NCI-H748 treated with DMSO at 0.1 percent for 48 hours (cell line): ENCODE data around the gene CDCA4.
"Not testable (repeated sequence)": the region's sequence is repeated elsewhere in the genome, so short reads cannot be mapped to it uniquely, and the experiment has no call there.

Experiments
- DNase-seq: peaks from one replicate; lab custom pipeline; 2025; lab: John Stamatoyannopoulos, UW

CDCA4 gene

DNA sequence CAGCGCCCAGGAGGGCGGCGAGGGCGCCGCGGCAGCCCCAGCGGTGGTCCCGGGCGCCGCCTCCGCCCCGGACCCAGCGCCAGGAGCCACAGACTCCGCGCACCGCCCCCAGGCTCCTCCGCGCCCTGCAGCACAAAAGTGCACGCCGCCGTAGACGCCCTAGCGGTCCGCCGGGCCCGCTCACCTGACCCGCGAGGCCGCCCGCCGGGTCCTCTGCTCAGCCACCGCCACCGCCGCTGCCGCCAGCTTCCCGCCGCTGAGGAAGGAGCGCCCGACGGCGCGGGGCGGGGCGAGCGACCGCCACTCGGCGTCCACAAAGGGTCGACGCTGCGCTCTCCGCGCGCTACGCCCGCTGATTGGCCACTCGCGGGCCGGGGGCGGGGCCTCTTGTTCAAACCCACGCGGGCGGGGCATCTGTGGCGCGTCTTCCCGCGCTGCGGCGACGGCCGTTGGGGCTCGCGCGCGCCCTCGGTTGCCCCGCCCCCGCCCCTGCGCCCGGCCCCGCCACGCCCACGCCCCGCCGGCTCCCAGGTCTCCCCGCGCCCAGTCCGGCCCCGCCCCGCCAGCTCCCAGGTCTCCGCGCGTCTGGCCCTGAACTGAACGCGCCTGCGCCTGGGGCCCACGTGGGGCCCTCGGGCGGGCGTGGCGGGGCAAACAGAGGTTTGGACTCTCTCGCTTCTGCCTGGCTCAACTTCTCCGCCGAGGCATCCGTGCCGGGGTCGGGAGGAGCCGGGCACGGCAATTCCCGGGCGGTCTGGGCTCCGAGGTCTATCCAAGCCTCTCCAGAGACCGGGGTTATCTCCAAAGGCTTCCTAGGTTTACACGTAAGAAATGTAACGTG lies at the start of gene CDCA4:
TSS of gene CDCA4 (minus strand) at position 269 of the 841 bp plus-strand sequence. CDS start 9,154 bp downstream, outside the sequence.
- peak; percentile 99 for DNase-seq

DNA sequence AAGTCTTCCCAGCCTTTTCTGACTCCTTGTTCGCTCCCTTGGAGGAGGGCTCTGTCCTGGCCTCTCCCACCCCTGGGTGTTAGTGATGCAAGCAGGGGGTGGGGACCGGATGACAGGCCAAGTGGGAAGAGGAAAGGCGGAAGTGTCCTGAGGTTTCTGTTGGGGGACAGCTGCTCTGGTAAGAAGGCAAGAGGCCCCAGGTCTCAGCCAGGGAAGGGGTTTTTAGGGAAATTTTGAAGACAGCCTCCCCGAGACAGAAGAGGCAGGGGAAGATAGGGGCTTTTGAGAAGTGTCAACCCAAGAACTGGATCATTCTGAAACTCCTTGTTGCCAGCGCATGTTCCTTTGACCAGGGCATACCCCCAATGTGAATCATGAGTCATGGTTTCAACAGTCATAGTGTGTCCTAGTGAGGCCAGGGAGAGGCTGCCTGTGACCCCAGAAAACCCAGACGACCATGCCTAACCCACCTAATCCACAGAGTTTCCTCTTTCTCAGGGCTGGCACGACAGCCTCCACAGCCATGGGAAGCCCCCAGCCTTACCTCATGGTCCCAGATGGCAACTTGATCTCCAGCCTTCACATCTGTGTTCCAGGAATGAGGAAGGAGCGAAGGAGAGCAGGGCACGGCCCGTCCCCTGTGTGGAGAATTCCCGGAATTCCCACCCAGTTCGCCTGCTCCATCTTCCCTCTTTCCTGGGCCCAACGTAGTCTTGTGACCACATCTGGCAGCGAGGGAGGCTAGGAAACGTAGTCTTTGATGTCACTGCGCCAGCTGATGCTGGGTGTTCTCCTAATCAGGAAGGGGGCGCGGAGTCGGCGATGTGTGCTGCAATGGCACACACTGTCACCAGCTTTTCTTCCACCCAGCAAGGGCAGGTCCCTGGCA lies 49.2 kb upstream of the CDCA4 start:
- DNase-seq = no peak

DNA sequence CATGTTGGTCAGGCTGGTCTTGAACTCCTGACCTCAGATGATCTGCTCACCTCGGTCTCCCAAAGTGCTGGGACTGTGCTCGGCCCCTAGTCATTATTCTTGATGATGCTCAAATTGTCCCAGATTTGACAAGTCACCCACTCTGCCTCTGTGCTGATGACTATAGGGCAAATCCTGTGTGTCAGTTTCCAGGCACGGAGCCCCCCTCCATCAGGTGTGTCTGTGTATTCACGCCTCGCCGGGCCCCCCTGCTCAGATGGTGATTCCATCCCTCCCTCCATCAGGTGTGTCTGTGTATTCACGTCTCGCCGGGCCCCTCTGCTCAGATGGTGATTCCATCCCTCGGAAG lies 48.6 kb upstream of the CDCA4 start:
- no peak for DNase-seq

DNA sequence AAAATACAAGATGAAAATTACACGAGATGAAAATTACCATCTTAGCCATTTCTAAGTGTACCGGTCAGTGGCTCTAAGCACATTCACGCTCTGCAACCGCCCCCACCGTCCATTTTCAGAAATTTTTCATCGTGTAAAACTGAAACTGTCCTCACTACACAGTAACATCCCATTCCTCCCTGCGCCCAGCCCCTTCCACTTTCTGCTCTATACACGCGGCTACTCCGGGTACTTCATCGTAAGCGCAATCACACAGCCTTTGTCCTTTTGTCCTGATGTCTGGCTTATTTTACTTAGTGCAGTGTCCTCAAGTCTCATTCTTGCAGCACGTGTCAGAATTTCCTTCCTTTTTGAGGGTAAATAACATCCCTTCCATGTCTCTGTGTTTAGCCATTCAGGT lies 47.9 kb upstream of the CDCA4 start:
- DNase-seq = no peak

DNA sequence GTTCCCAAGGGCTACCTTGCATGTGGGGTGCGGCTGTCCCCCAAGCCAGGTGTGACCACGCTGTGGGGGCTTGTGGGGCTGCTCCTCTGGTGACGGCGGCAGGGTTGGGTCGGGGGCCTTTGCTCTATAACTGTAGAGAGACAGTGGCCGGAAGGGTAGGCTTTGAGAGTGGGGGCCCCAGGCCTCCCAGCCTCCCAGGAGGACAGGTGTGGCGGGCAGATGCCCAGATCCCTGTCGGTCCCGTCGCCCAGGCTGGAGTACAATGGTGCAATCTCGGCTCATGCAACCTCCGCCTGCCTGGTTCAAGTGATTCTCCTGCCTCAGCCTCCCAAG lies 47.1 kb upstream of the CDCA4 start:
- no peak for DNase-seq

DNA sequence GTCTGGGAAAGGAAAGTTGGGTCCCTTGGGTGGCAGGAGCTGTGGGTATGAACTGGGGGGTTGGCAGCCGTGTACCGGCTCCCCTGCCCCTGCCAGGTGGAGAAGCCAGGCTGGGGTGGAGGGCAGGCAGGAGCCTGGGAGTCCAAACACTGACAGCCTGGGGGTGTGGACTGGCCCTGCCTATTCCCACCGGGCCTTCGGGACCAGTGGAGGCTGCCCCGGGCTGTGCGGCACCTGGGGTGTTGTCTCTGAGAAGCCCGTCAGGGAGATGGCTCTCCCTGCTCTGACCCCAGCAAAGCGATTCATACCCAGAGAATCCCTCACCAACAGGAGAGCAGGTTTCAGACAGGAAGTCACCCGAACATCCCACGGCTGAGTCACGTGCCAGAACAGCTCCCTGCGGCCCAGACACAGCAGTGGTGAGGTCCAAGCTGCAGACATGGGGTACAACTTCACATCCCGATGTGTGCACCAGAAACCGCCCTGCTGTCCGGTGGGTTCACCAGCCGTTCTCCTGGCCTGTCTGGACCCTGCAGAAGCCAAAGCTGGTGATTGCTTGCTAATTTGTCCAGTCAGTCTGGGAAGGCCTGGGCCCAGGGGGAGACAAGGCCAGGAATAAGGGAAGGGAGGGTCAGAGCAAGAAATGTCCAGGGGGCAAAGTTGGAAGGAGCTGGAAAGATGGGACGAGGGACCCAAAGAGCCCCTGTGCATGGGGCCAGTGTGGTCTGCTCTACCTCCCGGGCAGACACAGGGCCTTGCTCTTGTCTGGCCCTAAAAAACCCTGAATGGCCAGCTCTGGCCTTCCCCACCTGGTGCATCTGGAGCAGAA lies 46.5 kb upstream of the CDCA4 start:
- no peak for DNase-seq

DNA sequence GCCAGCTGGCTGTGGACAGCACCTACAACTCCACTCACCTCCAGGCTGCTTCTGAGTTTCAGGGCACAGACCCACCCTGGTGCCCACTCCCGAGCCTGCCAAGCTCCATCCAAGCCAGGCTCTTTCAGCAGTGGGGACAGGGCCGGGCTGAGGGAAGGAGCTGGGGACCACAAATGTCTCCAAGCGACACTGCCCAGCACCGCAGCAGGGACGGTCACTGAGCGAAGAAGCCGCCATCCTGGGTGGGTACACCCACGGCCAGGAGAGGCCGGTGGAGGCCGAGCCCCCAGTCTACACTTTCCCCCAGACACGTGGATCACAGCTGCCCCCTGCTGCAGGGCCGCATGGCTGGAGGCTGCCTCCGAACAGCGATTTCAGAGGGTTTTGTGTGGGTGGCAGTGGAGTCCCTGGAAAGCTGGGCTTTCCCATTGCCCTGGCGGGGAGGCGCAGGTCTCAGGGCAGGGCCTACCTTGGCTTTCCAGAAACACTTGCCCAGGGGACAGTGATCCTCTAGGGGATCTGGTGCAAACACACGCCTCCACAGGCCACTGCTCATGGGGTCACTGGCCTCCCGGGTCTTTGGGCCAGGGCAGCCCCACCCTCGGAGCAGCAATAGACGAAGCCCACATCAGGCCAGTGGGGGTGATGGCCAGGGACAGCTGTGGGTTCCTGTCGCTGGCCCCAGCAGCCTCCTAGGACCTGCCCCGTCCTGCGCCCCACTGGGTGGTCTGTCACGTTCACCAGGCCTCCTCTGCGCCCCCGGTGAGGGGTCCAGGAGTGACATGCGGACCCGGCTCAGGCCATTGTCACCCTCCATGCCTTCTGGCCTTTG lies 45.6 kb upstream of the CDCA4 start:
- no peak for DNase-seq

DNA sequence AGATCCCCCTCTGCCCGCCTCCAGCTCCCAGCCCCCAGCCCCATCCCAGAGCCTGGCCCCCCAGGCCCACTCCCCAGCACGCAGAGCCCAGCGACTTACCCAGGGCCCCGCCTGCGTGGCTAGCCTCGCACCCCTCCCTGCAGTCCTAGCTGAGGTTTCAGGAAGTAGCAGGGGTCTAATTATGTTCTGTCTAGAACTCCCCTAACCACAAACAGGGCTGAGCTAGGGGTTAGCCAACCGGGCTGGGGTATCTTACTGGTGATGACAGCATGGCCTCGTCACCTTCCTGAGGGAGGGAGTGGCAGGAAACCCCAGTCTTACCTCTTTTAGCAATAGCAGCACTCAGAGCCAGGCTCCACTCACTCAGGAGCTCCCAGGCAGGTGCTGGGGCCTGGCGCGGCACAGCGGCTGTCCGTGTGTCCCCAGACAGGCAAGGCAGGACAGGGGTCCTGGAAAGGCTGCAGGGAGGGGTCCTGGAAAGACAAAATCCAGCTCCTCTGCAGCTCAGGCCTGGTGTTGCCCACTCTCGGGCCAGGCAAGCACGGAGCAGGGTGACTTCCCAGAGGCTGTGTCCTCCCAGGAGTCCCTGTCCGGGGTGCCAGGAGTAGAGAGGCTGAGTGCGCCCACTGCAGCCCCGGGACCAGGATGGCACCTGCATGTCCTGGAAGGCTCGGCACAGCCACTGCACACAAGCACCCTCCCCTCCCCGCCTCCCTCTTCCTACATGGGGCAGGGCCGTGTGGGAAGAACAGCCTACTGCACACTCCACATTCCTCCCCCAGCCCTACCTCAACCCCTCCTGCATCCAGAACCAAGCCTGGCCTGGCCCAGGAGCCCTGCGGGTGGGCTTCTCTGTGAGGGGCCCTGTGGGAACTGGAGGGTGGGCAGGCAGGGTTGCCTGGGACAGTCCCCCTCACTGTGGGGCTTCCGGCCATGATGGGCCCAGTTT lies 44.7 kb upstream of the CDCA4 start, which contains the start of gene GPR132:
TSS of gene GPR132 (minus strand) at position 151 of the 949 bp plus-strand sequence. CDS start 10,010 bp downstream, outside the sequence.
- no peak for DNase-seq

DNA sequence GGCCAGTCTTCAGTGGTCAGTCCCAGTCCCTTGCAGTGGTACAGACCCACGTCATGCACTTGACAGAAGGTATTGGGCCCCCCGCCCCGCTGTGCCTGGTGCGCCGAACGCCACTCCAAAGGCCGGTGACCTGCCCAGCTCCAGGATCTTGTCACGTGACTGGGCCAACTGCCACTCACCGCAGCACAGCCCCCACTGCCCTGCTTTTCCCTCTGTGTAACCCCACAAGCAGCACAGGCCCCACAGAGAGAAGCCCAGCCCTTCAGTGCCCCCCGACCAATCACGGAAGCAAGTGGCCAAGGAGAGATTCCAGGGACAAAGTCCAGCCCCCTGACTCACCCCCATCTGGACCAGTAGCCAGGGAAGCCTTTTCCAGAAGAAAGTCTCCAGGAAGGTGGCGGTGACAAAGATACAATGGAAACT lies 43.8 kb upstream of the CDCA4 start:
- DNase-seq = no peak

DNA sequence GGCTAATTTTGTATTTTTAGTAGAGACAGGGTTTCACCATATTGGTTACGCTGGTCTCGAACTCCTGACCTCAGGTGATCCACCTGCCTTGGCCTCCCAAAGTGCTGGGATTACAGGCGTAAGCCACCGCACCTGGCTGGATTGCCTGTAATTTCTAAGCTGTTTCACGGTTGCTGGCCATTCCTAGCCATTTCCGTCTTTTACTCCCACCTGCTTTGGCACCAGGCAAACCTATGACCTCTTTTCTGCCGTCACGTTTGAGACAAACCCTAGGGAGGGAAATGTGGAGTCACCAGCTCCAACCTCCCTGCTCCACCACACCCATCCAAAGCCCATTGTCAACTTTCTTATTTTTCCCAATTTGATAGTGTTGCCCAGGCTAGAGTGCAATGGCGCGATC lies 43.1 kb upstream of the CDCA4 start:
- DNase-seq = no peak

DNA sequence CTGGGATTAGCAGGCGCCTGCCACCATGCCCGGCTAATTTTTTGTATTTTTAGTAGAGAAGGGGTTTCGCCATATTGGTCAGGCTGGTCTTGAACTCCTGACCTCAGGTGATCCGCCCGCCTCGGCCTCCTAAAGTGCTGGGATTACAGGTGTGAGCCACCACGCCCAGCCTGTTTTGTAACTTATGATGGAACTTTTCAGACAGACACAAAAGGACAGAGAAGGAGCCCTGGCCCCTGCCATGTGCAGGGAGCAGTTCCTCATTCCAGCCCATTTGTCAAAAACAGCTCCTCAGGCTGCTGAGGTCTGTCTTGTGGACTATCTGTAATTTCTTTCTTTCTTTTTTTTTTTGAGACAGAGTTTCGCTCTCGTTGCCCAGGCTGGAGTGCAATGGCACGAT lies 42.6 kb upstream of the CDCA4 start:
- not testable (repeated sequence) for DNase-seq

DNA sequence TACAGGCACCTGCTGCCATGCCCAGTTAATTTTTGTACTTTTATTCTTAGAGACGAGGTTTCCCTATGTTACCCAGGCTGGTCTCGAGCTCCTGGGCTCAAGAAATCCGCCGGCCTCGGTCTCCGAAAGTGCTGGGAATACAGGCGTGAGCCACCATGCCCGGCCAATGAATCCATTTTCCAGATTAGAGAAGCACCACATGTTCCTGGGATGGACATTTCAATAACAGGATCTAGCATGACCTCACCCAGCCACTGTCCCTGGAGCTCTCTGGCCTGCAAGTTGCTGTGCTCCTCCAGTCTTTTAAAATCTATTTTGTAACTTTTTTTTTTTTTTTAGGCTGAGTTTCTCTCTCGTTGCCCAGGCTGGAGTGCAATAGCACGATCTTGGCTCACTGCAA lies 42.2 kb upstream of the CDCA4 start:
- DNase-seq = no peak

DNA sequence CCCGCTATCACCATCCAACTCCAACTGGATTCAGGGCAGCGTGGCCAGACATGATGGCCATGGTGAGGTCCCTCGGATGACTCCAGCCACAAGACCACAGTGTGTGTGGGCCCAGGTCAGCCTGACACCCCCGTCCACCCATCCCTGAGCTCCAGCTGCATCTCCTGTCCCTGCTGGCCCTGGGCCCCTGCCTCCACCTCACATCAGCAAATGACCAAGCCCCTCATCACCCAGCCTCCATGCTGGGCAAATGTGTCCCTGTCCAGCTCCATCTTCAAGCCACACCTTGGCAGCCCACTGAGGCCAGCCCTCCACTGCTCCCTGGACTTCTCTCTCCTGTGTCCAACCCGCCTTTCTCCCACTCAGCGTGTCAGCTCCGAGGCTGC lies 41.2 kb upstream of the CDCA4 start:
- DNase-seq = no peak

DNA sequence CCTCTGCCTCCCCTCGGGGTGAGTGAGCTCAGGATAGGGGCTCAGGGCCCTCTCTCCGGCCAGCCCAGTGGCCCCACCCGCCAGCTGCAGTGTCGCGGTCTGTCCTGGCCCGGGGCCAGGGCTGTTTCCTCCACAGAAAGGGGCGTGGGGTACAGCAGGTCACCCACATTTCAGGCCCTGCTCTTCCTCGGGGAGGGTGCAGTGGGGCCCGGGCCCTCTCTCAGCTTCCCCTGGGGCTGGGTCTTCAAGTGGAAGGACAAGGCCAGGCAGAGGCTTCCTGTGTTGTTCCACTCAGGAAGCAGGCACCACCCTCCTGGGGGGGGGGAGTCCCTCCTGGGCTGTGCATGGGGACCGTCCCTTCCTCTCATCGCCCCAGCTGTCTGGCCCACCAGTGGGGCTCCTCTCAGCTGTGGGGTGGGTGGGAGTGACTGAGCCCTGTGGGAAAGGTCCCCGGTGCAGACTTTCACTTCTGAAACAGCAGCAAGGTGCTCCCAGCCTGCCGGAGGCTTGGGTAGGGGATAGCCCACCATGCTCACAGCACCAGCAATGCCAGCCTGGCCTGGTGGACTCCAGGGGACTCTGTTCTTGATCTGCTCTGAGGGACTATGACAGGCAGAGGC lies 40.7 kb upstream of the CDCA4 start:
- DNase-seq = no peak

DNA sequence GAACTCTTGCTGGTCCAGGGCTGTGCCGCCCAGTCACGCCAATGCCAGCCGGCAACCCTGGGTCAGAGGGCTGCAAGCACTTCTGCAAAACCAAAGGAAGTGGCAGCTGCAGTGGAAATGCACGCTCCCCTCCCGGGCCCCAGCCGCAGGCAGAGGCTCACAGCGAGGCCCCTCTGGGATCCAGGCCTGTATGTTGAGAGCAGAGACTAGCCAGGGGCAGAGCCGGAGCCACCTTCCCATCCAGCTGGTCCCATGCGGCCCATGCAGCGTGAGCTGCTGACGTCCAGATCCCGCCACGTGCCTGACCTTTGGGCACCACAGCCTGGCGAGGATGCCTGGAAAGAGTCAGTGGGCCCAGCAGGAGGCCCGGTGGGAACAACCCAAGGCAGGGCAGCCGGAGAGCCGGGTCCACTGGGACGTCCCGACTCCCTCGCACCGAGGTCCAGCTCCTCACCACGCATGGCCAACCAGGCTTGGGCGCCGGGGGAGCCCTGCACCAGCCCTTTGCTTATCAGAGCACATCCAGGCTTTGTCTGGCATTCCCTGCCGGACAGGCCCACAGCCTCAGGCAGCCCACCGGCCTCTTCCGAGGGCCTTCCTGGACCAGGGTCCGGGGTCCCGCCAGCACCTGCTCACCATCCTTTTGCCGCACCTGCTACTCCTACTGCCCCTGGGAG lies 40.0 kb upstream of the CDCA4 start:
- no peak for DNase-seq

DNA sequence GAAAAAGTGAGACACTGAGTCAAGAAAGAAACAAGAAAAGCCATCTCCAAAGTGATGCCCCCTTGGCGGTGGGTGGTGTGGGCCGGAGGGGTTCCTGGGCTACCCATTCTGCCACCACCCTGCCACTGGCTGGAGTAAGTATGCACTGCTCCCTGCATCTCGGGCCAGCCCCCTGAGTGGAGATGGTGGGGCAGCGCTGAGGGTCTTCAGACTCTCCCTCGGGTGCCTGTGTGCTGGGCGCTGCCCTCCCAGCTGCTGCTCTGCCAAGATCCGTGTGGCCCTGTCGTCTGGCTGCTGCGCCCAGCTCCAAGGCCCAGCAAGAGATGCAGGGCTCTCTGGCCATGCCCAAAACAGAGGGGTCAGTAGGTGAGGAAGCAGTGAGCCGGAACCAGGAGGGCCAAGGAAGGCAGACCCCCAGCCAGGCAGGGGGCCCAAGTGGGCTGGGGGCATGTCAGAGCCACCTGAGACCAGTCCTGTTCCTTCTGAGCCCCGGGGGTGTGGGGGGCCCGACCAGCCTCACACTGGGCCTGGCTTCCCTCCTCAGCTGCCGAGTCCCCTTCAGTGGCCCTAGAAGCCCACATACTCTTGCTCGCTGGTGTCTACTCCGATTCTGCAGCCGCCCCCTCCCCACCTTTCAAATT lies 39.2 kb upstream of the CDCA4 start:
- DNase-seq = no peak

DNA sequence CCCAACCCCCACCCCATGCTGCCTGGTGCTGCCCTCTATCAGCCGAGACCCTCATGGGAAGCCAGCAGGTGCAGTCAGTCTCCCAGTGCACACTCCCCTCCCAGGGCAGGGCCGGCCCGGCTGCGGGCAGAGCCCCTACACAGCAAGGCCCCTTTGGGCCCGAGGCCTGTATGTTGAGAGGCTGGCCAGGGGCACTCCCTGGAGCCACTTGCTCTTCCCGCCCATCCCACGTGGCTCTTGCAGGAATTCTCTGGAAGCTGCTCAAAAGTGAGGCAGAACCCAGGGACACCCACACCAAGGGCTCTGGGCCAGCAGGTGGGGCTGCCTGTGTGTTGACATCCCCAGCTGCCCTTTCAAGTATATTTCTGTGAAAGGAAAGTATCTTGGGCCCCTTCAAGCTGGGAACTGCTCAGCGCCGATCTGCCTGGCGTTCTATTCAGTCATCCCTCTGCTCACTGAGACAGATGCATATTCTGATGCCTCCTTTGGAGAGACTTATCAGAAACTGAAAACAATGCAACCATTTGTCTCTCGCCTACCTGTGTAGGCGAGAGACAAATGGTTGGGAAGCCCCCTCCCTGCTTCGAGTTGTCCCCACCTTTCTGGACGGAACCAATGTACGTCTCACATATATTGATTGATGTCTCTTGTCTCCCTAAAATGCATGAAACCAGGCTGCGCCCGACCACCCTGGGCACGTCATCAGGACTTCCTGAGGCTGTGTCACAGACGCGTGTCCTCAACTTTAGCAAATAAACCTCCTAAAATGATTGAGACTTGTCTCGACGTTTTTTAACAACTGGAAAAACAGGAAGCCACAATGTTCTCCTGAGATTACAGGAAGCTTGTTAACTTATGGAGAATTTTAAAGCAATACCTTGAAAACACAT lies 38.4 kb upstream of the CDCA4 start:
- DNase-seq = no peak
